WERI-Rb-1 (cell line): ENCODE results near the gene UTS2.

ENCODE experiments used
- DNase-seq: peaks from one replicate; pipeline ENCODE4 v3.0.0-alpha.2; 2020
- H3K27ac ChIP-seq: fragments of 250-450 bp; sonication (Bioruptor Pico); 2 replicates; pipeline ENCODE4 v1.5.1; 2020; ENCODE audit warnings: mild to moderate bottlenecking, moderate library complexity
- H3K27me3 ChIP-seq: fragments of 250-450 bp; sonication (Bioruptor Pico); 2 replicates; pipeline ENCODE4 v1.5.1; 2021; ENCODE audit warnings: mild to moderate bottlenecking, low read depth, moderate library complexity; ENCODE audit not compliant: insufficient read depth, severe bottlenecking
- H3K36me3 ChIP-seq: fragments of 250-450 bp; sonication (Bioruptor Pico); 2 replicates; pipeline ENCODE4 v1.5.1; 2020; ENCODE audit warnings: mild to moderate bottlenecking, moderate library complexity
- H3K4me3 ChIP-seq: 2 replicates; pipeline ENCODE4 v1.5.1; 2011; ENCODE audit warnings: low read depth, mild to moderate bottlenecking, control low read depth, low read length
- H3K9me3 ChIP-seq: fragments of 250-450 bp; sonication (Bioruptor Pico); 2 replicates; pipeline ENCODE4 v1.5.1; 2021; ENCODE audit warnings: mild to moderate bottlenecking, moderate library complexity; ENCODE audit not compliant: severe bottlenecking
- TF ChIP-seq, protein P1 (sequence below): IDR thresholded peaks from 2 replicates; pipeline ENCODE4 v1.5.1; 2011; ENCODE audit warnings: low read depth, mild to moderate bottlenecking, control low read depth, inconsistent platforms, low read length

The UTS2 gene

DNA sequence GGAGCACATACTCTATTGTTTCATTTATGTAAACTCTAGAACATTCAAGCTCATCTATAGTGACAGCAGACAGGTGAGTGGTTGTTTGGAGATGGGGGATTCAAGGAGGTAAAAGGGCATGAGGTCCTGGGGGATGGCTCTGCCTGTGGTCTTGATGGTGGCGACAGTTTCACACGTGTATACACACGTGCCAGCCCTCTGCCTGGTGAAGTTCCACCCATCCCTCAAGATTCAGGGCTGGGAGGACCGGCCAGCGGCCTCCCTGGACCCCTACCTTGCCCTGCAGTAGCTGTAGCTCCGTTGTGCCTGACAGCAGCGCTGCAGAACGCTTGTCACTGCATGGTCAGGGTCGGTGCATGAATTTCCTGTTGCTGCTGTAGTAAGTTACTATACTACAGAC, 38.9 kb upstream of the UTS2 start:
- no peaks in the 10 kb centered on the region for H3K9me3 ChIP-seq
- TF ChIP-seq, protein P1, sequence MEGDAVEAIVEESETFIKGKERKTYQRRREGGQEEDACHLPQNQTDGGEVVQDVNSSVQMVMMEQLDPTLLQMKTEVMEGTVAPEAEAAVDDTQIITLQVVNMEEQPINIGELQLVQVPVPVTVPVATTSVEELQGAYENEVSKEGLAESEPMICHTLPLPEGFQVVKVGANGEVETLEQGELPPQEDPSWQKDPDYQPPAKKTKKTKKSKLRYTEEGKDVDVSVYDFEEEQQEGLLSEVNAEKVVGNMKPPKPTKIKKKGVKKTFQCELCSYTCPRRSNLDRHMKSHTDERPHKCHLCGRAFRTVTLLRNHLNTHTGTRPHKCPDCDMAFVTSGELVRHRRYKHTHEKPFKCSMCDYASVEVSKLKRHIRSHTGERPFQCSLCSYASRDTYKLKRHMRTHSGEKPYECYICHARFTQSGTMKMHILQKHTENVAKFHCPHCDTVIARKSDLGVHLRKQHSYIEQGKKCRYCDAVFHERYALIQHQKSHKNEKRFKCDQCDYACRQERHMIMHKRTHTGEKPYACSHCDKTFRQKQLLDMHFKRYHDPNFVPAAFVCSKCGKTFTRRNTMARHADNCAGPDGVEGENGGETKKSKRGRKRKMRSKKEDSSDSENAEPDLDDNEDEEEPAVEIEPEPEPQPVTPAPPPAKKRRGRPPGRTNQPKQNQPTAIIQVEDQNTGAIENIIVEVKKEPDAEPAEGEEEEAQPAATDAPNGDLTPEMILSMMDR: no peak
- H3K27me3 ChIP-seq: no peaks in the 10 kb centered on the region
- DNase-seq: no peak
- H3K36me3 ChIP-seq: no peaks in the 10 kb centered on the region
- H3K4me3 ChIP-seq: no peak overlapping the region
- no peak overlapping the region for H3K27ac ChIP-seq

DNA sequence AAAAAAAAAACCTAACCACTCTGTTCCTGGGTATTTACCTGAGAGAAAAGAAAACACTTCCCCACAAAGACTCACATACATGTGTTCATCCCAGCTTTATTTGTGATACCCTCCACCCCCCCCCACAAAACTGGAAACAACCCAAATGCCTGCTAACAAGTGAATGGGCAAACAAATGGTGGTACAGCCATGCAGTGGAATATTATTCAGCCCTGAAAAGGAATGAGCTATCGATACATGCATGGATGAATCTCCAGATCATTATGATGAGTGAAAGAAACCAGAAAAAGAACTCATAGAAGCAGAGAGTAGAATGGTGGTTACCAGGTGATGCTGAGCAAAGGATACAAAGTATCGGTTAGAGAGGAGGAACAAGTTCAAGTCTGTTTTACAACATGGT, 38.0 kb upstream of the UTS2 start:
- no peak for DNase-seq
- no peaks in the 10 kb centered on the region for H3K36me3 ChIP-seq
- no peak overlapping the region for H3K4me3 ChIP-seq
- TF ChIP-seq, protein P1: no peak
- H3K27ac ChIP-seq: no peak overlapping the region
- no peaks in the 10 kb centered on the region for H3K27me3 ChIP-seq
- no peaks in the 10 kb centered on the region for H3K9me3 ChIP-seq

DNA sequence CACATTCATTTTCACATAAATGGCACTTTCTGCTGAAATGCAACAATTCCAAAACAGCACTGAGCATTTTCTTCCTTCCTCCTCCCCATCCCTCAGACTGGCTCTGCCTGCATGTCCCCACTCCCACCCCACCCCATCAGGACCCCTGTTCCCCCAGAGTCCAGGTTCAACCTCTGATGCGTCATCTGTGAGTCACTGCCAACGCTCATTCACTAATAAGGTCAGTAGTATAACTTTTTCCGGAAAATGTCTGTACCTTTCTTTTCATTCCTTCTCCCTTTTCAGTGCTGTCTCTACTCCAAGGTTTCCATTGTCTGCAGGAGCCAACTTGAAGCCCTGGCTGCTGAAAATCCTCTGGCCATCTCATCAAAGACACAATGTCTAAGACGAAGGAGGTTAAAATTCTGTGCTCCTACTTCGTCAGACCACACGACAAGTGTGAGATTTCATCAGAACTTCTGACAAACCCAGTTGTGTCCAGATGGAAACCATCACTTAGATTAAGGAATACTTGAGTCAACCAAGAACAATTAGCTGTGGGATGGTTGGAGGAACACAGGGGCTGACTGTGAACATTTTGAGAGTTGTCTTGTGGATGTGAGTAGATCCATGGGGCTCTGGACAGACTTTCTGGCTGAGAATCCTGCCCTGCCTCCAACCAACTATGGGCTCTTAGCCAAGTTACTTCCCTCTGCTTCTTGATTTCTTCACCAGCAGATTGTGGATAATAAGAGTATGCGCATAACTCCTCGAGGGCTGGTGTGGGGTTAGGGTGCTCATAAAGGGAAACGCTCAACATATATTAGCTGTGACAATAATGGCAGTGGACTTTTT, 35.6 kb upstream of the UTS2 start:
- Histone ChIP-seq H3K27me3 (no peaks in the 10 kb centered on the region), H3K9me3 (no peaks in the 10 kb centered on the region), H3K4me3 (no peak overlapping the region), H3K27ac (no peak overlapping the region), H3K36me3 (no peaks in the 10 kb centered on the region)
- TF ChIP-seq, protein P1: no peak
- no peak for DNase-seq

DNA sequence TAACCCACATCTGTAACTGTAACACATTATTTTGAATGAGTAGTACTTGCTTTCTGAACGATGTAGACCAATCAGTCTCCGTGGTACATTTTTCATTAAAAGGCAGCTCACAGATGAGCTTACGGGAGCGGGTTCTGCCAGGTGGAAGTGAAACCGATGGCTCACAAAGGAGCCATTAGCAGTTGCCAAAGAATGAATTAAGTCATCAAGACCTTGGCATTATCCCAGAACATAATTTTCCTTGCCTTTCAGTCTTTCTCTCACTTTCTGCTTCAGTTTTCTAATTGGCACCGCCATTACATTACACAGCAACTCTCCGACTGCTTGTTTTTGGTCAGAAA, 33.5 kb upstream of the UTS2 start:
- no peak for DNase-seq
- H3K27me3 ChIP-seq: no peaks in the 10 kb centered on the region
- H3K4me3 ChIP-seq: no peak overlapping the region
- no peaks in the 10 kb centered on the region for H3K36me3 ChIP-seq
- no peak overlapping the region for H3K27ac ChIP-seq
- no peaks in the 10 kb centered on the region for H3K9me3 ChIP-seq
- TF ChIP-seq, protein P1: no peak

DNA sequence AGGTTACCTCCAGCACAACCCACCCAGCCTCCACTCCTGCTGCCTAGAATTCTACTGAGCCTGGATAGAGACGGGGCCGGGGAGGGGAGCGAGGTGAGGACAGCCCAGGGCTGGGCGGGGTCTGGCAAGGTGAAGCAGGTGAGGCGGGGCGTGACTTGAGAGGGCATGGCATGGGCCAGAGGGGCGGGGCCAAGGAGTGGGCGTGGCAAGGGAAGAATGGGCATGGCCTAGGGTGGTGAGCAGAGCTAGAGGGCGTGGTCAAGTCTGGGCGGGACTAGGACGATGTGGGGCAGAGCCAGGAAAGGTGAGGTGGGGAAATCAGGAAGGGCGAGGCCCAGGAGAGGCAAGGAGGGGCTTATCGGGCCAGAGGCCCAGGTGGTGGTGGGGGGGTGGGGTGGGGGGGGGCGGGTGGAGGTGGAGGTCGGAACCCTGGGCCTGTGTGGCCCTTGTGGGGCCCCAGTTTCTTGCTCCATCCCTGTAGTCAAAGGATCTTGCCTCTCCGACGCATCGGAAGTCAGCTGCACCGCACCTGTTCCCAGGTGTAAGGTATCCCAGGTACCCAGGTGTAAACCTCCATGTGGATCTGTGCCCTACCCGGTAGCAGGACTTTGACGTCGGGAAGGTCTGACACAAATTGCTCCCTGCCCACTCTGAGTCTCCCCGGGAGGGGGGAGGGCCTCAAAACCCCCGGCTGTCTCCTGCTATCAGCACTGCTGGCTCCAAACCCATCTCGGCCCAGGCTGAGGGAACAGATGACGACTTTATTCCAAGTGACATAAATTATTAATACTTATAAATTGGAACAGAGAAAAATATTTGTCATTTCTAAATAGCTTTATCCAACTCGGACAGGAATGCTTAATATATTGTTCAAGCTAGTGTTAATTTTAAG, 32.9 kb upstream of the UTS2 start:
- peak; percentile 27 for DNase-seq
- H3K27ac ChIP-seq: no peak overlapping the region
- H3K36me3 ChIP-seq: no peaks in the 10 kb centered on the region
- no peak overlapping the region for H3K4me3 ChIP-seq
- no peaks in the 10 kb centered on the region for H3K27me3 ChIP-seq
- no peaks in the 10 kb centered on the region for H3K9me3 ChIP-seq
- TF ChIP-seq, protein P1: no peak
